ENCODE results near the gene ZNF839. TPM values are rescaled to one million over a fixed set of nuclear protein-coding genes. Genes with fewer than 3 reads are reported as not detected.

Gene ZNF839
- total RNA-seq, 1 experiment from 2014 or later = 23.0 TPM

DNA sequence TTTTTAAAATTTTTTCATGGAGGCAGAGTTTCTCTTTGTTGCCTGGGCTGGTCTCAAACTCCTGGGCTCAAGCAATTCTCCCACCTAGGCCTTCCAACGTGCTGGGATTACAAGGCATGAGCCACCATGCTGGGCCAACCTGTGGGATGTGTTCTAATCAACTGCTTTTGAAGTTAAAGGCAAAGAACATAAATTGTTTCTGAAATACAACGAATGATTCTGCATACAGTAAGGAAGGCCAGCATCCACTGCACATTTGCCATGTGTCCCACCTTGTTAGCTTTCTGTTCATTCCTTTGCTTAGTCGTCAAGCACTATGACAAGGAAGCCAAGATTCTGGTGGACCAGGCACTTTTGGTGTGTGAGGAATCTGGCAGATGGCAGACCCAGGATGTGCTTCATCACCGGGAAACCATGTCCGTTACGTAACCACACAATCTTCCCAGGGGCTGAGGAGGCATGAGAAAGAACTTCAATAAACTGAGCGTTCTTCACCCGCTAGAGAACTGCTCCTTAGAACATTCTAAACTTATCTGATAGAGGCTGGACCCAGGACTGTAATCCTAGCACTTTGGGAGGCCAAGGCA lies 39.1 kb upstream of the ZNF839 start:
- TSS peak; percentile 67 for BruUV-seq (replicated peaks)
- CTCF ChIA-PET = interaction anchor here (0.6 kb wide), 1 partner anchor 12 kb away, joined by 3 read pairs; no protein-coding TSS in a partner anchor

DNA sequence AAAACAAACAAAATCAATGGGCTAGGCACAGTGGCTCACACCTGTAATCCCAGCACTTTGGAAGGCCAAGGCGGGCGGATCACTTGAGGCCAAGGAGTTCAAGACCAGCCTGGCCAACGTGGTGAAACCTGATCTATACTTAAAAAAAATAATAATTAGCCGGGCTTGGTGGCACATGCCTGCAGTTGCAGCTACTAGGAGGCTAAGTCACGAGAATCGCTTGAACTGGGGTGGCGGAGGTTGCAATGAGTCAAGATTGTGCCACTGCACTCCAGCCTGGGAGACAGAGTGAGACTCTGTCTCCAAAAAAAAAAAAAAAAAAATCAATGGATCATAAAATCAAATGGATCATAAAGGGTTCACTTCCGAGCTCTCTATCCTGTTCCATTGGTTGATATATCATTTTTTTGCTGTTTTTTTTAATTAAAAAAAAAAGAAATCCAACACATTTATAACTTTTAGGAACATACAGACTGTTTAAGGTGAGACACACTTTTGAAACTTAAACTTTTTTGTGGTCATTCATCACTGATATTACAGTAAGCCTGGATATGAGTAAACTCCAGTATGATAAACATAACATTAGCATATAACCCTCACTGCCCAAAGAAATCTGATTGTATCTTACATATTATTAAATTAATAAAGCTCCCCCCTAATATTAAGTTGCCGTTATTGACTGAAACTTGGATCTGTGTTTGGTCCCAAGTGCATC lies 36.6 kb upstream of the ZNF839 start:
- no TSS peak for BruUV-seq (replicated peaks)
- Mint-ChIP-seq H3K4me1 (ENCODE audit: insufficient read depth, unreplicated experiment) (peaks cover 22% of the 10 kb centered on the region), H3K36me3 (ENCODE audit: insufficient read depth, unreplicated experiment) (no peaks in the 10 kb centered on the region), H3K4me3 (ENCODE audit: unreplicated experiment) (no peak overlapping the region), H3K27ac (ENCODE audit: low read depth, unreplicated experiment) (no peak overlapping the region), H3K27me3 (ENCODE audit: insufficient read depth, unreplicated experiment) (no peaks in the 10 kb centered on the region), H3K9me3 (ENCODE audit: unreplicated experiment) (no peaks in the 10 kb centered on the region)
- intact Hi-C loops (cut with micrococcal nuclease) = no loop called here
- ChIA-PET CTCF (interaction anchor here (0.6 to 1.0 kb wide), 4 partner anchors 21 to 520 kb away, joined by 3 to 5 read pairs (median 4); partner anchors contain the start of gene ZNF839), POLR2A (interaction anchor here (0.6 to 1.9 kb wide), 4 partner anchors 9 to 1339 kb away, joined by 4 to 6 read pairs (median 4); no protein-coding TSS in a partner anchor)
- TF ChIP-seq CTCF (IDR thresholded peaks at IDR 0.05; ENCODE audit: unreplicated experiment) = no peak
- DNase-seq (ENCODE audit: unreplicated experiment) = peak; percentile 67

More for the DNA sequence above, 39.1 kb upstream of the ZNF839 start:
- Mint-ChIP-seq H3K27me3 (ENCODE audit: insufficient read depth, unreplicated experiment) (no peaks in the 10 kb centered on the region), H3K4me1 (ENCODE audit: insufficient read depth, unreplicated experiment) (peaks cover 22% of the 10 kb centered on the region), H3K9me3 (ENCODE audit: unreplicated experiment) (no peaks in the 10 kb centered on the region), H3K36me3 (ENCODE audit: insufficient read depth, unreplicated experiment) (peaks cover 7% of the 10 kb centered on the region), H3K4me3 (ENCODE audit: unreplicated experiment) (peak overlapping the region; percentile 54), H3K27ac (ENCODE audit: low read depth, unreplicated experiment) (peak overlapping the region; percentile 80)
- POLR2A ChIA-PET = interaction anchor here (0.9 to 1.0 kb wide), 2 partner anchors 25 to 39 kb away, joined by 3 to 4 read pairs; partner anchors contain the start of genes MOK and ZNF839
- intact Hi-C loops (cut with micrococcal nuclease) = loop anchor here (2.0 kb wide), 1 partner anchor 46 kb away; no protein-coding TSS in a partner anchor
- DNase-seq (ENCODE audit: unreplicated experiment) = peak; percentile 97
- no peak for TF ChIP-seq CTCF (IDR thresholded peaks at IDR 0.05; ENCODE audit: unreplicated experiment)

GRCh38 chr14:102283631-102284129 lies 35.9 kb upstream of the ZNF839 start:
- peaks cover 14% of the 10 kb centered on the region for H3K4me1 Mint-ChIP-seq (ENCODE audit: insufficient read depth, unreplicated experiment)
- no peaks in the 10 kb centered on the region for H3K27me3 Mint-ChIP-seq (ENCODE audit: insufficient read depth, unreplicated experiment)
- ChIA-PET POLR2A (interaction anchor here (0.7 to 1.9 kb wide), 3 partner anchors 8 to 164 kb away, joined by 4 to 6 read pairs (median 5); no protein-coding TSS in a partner anchor), CTCF (interaction anchor here (0.7 to 1.2 kb wide), 3 partner anchors 17 to 54 kb away, joined by 3 to 5 read pairs (median 4); no protein-coding TSS in a partner anchor)
- no peaks in the 10 kb centered on the region for H3K36me3 Mint-ChIP-seq (ENCODE audit: insufficient read depth, unreplicated experiment)
- no peaks in the 10 kb centered on the region for H3K9me3 Mint-ChIP-seq (ENCODE audit: unreplicated experiment)
- BruUV-seq (replicated peaks) = no TSS peak
- H3K4me3 Mint-ChIP-seq (ENCODE audit: unreplicated experiment) = no peak overlapping the region
- TF ChIP-seq CTCF (IDR thresholded peaks at IDR 0.05; ENCODE audit: unreplicated experiment) = no peak
- no peak for DNase-seq (ENCODE audit: unreplicated experiment)
- intact Hi-C loops (cut with micrococcal nuclease) = no loop called here
- H3K27ac Mint-ChIP-seq (ENCODE audit: low read depth, unreplicated experiment) = no peak overlapping the region

GRCh38 chr14:102285106-102285505 lies 34.4 kb upstream of the ZNF839 start:
- BruUV-seq (replicated peaks) = no TSS peak
- intact Hi-C loops (cut with micrococcal nuclease) = no loop called here
- Mint-ChIP-seq H3K27me3 (ENCODE audit: insufficient read depth, unreplicated experiment) (no peaks in the 10 kb centered on the region), H3K4me3 (ENCODE audit: unreplicated experiment) (no peak overlapping the region), H3K9me3 (ENCODE audit: unreplicated experiment) (no peaks in the 10 kb centered on the region), H3K36me3 (ENCODE audit: insufficient read depth, unreplicated experiment) (no peaks in the 10 kb centered on the region), H3K4me1 (ENCODE audit: insufficient read depth, unreplicated experiment) (peaks cover 3% of the 10 kb centered on the region), H3K27ac (ENCODE audit: low read depth, unreplicated experiment) (no peak overlapping the region)
- POLR2A ChIA-PET = no interaction called here
- CTCF ChIA-PET = no interaction called here
- DNase-seq (ENCODE audit: unreplicated experiment) = no peak
- TF ChIP-seq CTCF (IDR thresholded peaks at IDR 0.05; ENCODE audit: unreplicated experiment) = no peak

All from MCF 10A (cell line).